Retinal pigment epithelial cell (primary cell): ENCODE results near the gene LRP11.

ENCODE experiments used
- DNase-seq: peaks from one replicate; pipeline ENCODE4 v3.0.0-alpha.2; 2010; ENCODE audit warnings: low read depth
- H3K4me3 ChIP-seq: 2 replicates; pipeline ENCODE4 v1.5.1; 2011; ENCODE audit warnings: mild to moderate bottlenecking, low read length, control low read depth, moderate library complexity
- CTCF ChIP-seq: conservative IDR thresholded peaks from 2 replicates; pipeline ENCODE4 v1.5.1; 2011; ENCODE audit warnings: low read depth, low read length, control low read depth, inconsistent platforms

The LRP11 gene

DNA sequence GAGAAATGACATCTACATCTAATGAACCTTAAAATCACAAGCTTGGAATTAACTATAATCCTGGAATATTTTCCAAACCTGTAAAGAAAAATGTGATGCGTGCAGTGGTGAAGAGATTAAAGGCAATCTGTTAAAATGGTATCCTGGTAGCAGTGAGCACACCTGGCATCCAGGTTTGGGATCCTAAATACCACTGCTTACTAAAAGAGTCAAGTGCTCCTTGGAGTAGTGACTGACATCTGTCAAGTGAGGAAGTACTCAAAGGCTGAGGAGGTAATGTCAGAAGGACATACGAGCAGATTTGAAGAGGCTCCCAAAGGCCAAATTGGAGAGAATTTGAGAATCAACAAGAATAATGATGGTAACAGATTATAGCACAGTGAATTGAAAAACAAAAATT lies 81.8 kb downstream of the LRP11 start:
- no peak for TF ChIP-seq CTCF
- no peak overlapping the region for H3K4me3 ChIP-seq
- DNase-seq = no peak

GRCh38 chr6:149781715-149782114 lies 82.4 kb downstream of the LRP11 start:
- TF ChIP-seq CTCF = no peak
- DNase-seq = no peak
- no peak overlapping the region for H3K4me3 ChIP-seq

GRCh38 chr6:149779644-149779963 lies 84.6 kb downstream of the LRP11 start:
- H3K4me3 ChIP-seq = no peak overlapping the region
- DNase-seq = no peak
- TF ChIP-seq CTCF = no peak

- H3K4me3 ChIP-seq = no peak overlapping the region
- no peak for DNase-seq
- no peak for TF ChIP-seq CTCF
Observed at GRCh38 chr6:149777624-149778023, 86.5 kb downstream of the LRP11 start.

- TF ChIP-seq CTCF = no peak
- no peak overlapping the region for H3K4me3 ChIP-seq
- DNase-seq = no peak
Observed at GRCh38 chr6:149771925-149772324, 92.2 kb downstream of the LRP11 start.

DNA sequence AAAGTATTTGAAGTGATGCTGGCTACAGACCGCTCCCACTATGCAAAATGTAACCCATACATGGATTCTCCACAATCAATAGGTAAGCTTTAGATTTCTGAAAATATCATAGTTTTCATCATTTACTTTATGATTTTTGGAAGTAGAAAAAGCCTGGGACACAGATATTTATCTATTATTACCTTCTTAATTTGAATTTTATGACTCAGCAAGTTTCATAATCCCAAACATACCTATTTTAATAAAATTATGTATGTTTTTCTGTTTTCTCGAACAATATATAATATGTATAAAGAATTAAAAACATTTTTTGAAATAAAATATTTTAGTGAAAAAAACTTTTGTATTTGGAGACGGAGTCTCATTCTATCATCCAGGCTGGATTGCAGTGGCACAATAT lies 93.0 kb downstream of the LRP11 start:
- DNase-seq = no peak
- H3K4me3 ChIP-seq = no peak overlapping the region
- TF ChIP-seq CTCF = no peak

GRCh38 chr6:149769676-149770075 lies 94.5 kb downstream of the LRP11 start:
- no peak for DNase-seq
- TF ChIP-seq CTCF = no peak
- H3K4me3 ChIP-seq = no peak overlapping the region
